ENCODE measurements around the gene C6orf47.

Gene C6orf47

GRCh38 chr6:31658983-31659648 is 1.5 kb downstream of the C6orf47 start:
- DNase-seq, result no peak

- no peak for DNase-seq
These were observed 2.4 kb downstream of the C6orf47 start for GRCh38 chr6:31658158-31658688.

GRCh38 chr6:31657406-31658157 is 3.0 kb downstream of the C6orf47 start:
- DNase-seq, result peak; percentile 45

- DNase-seq, result no peak
These were observed 5.0 kb downstream of the C6orf47 start, which contains the start of gene APOM for GRCh38 chr6:31655349-31656237. APOM (plus strand) TSS chr6:31655894; CDS start chr6:31655967, 73 bp downstream.

- no peak for DNase-seq
These were observed 5.8 kb downstream of the C6orf47 start for GRCh38 chr6:31654574-31655348.

GRCh38 chr6:31652925-31653724 is 7.5 kb downstream of the C6orf47 start:
- DNase-seq, result peak; percentile 90

GRCh38 chr6:31651602-31652191 is 8.9 kb downstream of the C6orf47 start:
- DNase-seq, result peak; percentile 75

GRCh38 chr6:31645325-31645724 is 15.3 kb downstream of the C6orf47 start:
- DNase-seq, result no peak

- DNase-seq, result no peak
These were observed 16.6 kb downstream of the C6orf47 start for GRCh38 chr6:31643818-31644454.

GRCh38 chr6:31642798-31643570 is 17.6 kb downstream of the C6orf47 start:
- no peak for DNase-seq

GRCh38 chr6:31641370-31641769 is 19.2 kb downstream of the C6orf47 start:
- DNase-seq, result no peak

- no peak for DNase-seq
These were observed 20.0 kb downstream of the C6orf47 start for GRCh38 chr6:31640612-31641011.

- DNase-seq, result peak; percentile 29
These were observed 21.1 kb downstream of the C6orf47 start for GRCh38 chr6:31639449-31639861.

- no peak for DNase-seq
These were observed 21.5 kb downstream of the C6orf47 start for GRCh38 chr6:31639043-31639442.

GRCh38 chr6:31636698-31637596 is 23.6 kb downstream of the C6orf47 start:
- DNase-seq, result no peak

GRCh38 chr6:31634969-31635575 is 25.5 kb downstream of the C6orf47 start:
- DNase-seq, result no peak

- DNase-seq, result no peak
These were observed 26.4 kb downstream of the C6orf47 start for GRCh38 chr6:31634131-31634530.

- DNase-seq, result no peak
These were observed 27.1 kb downstream of the C6orf47 start for GRCh38 chr6:31633447-31633846.

Data from activated CD4-positive, alpha-beta T cell treated with anti-CD3 and anti-CD28 coated beads, Interleukin-2, Interleukin-6, amounts not matched to agents 100 ng/mL and 50 ng/mL, durations not matched to agents 16 hours and 8 hours (primary cell).